Esophagus muscularis mucosa (tissue), 4 donors: ENCODE data around the gene ZNF618.

Source experiments
- CTCF ChIP-seq, 3 experiments: fragments of 200-600 bp in 2 of 3; fragments of 450-650 bp in 1 of 3; sonication (generic) in 2 of 3; IDR thresholded peaks; one replicate each; pipeline ENCODE4 v1.5.1; 2017 to 2019; ENCODE audit warnings: antibody characterized with exemption in 3 of 3, mild to moderate bottlenecking in 2 of 3, moderate library complexity in 1 of 3
- EP300 ChIP-seq: sonication (generic); formaldehyde crosslinking; IDR thresholded peaks from one replicate; pipeline ENCODE4 v1.6.1; 2017; ENCODE audit warnings: antibody characterized with exemption
- POLR2A ChIP-seq: fragments of 450-650 bp; IDR thresholded peaks from one replicate; pipeline ENCODE4 v1.6.1; 2017; ENCODE audit warnings: antibody characterized with exemption, moderate library complexity, mild to moderate bottlenecking, low read depth

DNA sequence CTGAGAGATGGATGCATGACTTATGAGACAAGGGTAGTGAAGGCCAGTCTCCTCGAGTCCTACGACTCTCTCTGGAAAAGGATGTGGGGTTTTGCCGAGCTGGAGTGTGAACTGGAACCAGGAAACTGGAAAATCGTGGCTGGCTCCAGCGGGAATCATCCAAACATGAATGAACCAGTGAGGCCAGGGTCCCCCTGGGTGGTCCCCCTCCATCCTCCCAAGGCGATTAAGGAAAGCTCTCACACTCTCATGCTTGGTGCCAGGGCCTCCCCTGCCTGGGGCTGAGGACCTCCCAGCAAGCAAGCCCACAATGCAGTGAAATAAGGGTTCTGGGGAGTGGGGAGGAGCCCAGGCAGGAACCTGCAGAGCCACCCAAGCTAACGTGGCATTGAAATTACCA, 211.6 kb downstream of the ZNF618 start:
- TF ChIP-seq CTCF (IDR thresholded peaks at IDR 0.05) (no peak), POLR2A (no peak), EP300 (no peak)
